ENCODE measurements around the gene WWOX. TPM values are rescaled to one million over a fixed set of nuclear protein-coding genes. Genes with fewer than 3 reads are reported as not detected.

Gene WWOX
- total RNA-seq, 1 experiment from 2014 or later: 35.6 TPM

DNA sequence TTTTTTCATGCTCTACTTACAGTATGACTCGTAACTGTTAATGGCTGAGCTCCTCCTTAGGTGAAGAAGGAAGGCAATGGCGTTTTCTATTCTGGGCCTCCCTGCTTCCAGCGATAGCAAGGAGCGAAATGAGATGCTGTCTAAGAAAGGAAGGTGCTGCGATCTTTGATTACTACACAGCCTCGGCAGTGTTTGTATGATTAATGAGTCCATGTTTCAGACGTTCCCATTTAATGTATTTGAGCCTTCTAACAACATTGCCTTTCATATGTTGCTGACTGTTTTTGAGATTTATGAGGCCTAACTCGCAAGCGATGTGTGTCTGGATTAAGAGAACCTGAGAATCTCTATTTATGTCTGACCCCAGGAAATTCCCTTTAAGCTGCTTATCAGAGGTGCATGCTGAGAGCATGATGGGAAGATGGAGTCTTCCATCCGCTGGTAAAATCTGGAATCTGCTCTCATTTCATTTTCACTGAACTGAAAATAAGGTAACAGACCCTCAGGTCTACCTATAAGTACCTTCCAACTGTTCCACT, 403.4 kb downstream of the WWOX start:
- Histone ChIP-seq H3K4me1 (replicated peaks; ENCODE audit: insufficient read depth) (no peaks in the 10 kb centered on the region), H3K4me2 (no peak overlapping the region), H3K79me2 (ENCODE audit: low read depth) (no peaks in the 10 kb centered on the region), H4K20me1 (ENCODE audit: insufficient read depth) (no peaks in the 10 kb centered on the region), H3K9me3 (ENCODE audit: insufficient read depth, low read depth) (no peaks in the 10 kb centered on the region), H3K27ac (no peak overlapping the region), H3F3A (ENCODE audit: insufficient read depth, low read depth) (no peaks in the 10 kb centered on the region), H3K27me3 (ENCODE audit: insufficient read depth, low read depth) (no peaks in the 10 kb centered on the region), H2AFZ (no peak overlapping the region), H3K9me2 (ENCODE audit: insufficient read depth) (no peaks in the 10 kb centered on the region), H3K4me3 (no peak overlapping the region), H3K36me3 (ENCODE audit: low read depth) (no peaks in the 10 kb centered on the region)
- TF ChIP-seq, protein P1, sequence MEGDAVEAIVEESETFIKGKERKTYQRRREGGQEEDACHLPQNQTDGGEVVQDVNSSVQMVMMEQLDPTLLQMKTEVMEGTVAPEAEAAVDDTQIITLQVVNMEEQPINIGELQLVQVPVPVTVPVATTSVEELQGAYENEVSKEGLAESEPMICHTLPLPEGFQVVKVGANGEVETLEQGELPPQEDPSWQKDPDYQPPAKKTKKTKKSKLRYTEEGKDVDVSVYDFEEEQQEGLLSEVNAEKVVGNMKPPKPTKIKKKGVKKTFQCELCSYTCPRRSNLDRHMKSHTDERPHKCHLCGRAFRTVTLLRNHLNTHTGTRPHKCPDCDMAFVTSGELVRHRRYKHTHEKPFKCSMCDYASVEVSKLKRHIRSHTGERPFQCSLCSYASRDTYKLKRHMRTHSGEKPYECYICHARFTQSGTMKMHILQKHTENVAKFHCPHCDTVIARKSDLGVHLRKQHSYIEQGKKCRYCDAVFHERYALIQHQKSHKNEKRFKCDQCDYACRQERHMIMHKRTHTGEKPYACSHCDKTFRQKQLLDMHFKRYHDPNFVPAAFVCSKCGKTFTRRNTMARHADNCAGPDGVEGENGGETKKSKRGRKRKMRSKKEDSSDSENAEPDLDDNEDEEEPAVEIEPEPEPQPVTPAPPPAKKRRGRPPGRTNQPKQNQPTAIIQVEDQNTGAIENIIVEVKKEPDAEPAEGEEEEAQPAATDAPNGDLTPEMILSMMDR (conservative IDR thresholded peaks at IDR 0.05): no peak
- no peak for TF ChIP-seq EZH2 (IDR thresholded peaks at IDR 0.05; ENCODE audit: low read depth)
- ChIA-PET POLR2A (ENCODE audit: unreplicated experiment) (no interaction called here), CTCF (no interaction called here)
- BruUV-seq (replicated peaks): no TSS peak
- intact Hi-C loops (cut with micrococcal nuclease; ENCODE audit: unreplicated experiment): loop anchor here (1.0 to 2.0 kb wide), 3 partner anchors 267 to 758 kb away; no protein-coding TSS in a partner anchor
- no peak for DNase-seq

DNA sequence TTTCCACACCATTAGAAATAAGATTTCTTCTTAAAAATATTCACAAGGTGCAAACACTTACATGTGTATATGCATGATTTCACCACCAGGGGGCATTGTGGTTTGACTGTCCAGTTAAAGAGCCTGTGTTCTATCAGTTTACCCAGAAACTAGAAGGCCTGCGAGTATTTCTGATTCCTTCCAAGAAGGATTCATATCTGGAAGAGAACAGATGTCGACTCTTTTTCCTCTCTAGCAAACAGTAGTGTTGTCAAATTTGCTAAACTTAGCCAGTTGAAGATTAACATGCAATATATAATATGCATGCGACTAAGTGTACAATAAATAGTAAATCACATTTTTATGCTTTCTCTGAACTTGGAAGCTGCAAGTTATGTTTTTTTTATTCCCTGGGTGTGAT, 404.1 kb downstream of the WWOX start:
- CTCF ChIA-PET: no interaction called here
- intact Hi-C loops (cut with micrococcal nuclease; ENCODE audit: unreplicated experiment): loop anchor here (1.0 to 2.0 kb wide), 3 partner anchors 267 to 757 kb away; no protein-coding TSS in a partner anchor
- TF ChIP-seq EZH2 (IDR thresholded peaks at IDR 0.05; ENCODE audit: low read depth): no peak
- TF ChIP-seq, protein P1 (conservative IDR thresholded peaks at IDR 0.05): peak; percentile 89

DNA sequence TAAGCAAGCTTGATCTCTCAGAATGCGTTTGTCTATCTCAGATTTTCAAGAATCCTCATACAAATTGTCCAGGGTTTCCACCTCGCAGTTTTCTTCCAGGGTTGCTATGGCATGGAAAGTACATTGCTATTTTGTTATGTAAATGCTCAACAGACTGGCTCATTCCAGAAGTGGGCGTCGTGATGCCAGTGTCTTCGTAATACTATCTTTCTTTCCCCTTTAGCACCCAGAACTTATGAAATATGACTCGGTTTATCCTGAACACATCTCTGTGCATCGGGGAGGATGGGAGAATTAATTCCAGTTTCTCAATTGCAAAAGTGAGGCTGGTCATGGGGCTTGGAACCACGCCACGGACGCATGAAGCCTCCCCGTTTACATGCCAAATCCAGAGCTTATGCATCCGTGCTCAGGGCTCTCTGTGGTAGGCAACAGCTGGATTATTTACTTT, 405.0 kb downstream of the WWOX start:
- Histone ChIP-seq H3K79me2 (ENCODE audit: low read depth) (no peaks in the 10 kb centered on the region), H3K36me3 (ENCODE audit: low read depth) (no peaks in the 10 kb centered on the region), H3K9me3 (ENCODE audit: insufficient read depth, low read depth) (no peaks in the 10 kb centered on the region), H4K20me1 (ENCODE audit: insufficient read depth) (no peaks in the 10 kb centered on the region), H3K9me2 (ENCODE audit: insufficient read depth) (no peaks in the 10 kb centered on the region), H3K27me3 (ENCODE audit: insufficient read depth, low read depth) (no peaks in the 10 kb centered on the region), H3K4me3 (no peak overlapping the region), H2AFZ (no peak overlapping the region), H3K4me1 (replicated peaks; ENCODE audit: insufficient read depth) (no peaks in the 10 kb centered on the region), H3K4me2 (no peak overlapping the region), H3K27ac (no peak overlapping the region), H3F3A (ENCODE audit: insufficient read depth, low read depth) (no peaks in the 10 kb centered on the region)
- intact Hi-C loops (cut with micrococcal nuclease; ENCODE audit: unreplicated experiment): no loop called here
- TF ChIP-seq, protein P1 (conservative IDR thresholded peaks at IDR 0.05): no peak
- no peak for TF ChIP-seq EZH2 (IDR thresholded peaks at IDR 0.05; ENCODE audit: low read depth)
- DNase-seq: no peak
- POLR2A ChIA-PET (ENCODE audit: unreplicated experiment): no interaction called here
- CTCF ChIA-PET: interaction anchor here (0.6 kb wide), 1 partner anchor 194 kb away, joined by 12 read pairs; no protein-coding TSS in a partner anchor
- no TSS peak for BruUV-seq (replicated peaks)

More for the DNA sequence above, 404.1 kb downstream of the WWOX start:
- H2AFZ ChIP-seq: no peak overlapping the region
- H3K79me2 ChIP-seq (ENCODE audit: low read depth): no peaks in the 10 kb centered on the region
- H3K9me3 ChIP-seq (ENCODE audit: insufficient read depth, low read depth): no peaks in the 10 kb centered on the region
- DNase-seq: peak in 1 of 2 experiments; percentile 20
- no peaks in the 10 kb centered on the region for H3K9me2 ChIP-seq (ENCODE audit: insufficient read depth)
- H3F3A ChIP-seq (ENCODE audit: insufficient read depth, low read depth): no peaks in the 10 kb centered on the region
- POLR2A ChIA-PET (ENCODE audit: unreplicated experiment): no interaction called here
- no peak overlapping the region for H3K4me3 ChIP-seq
- no peaks in the 10 kb centered on the region for H4K20me1 ChIP-seq (ENCODE audit: insufficient read depth)
- H3K4me1 ChIP-seq (replicated peaks; ENCODE audit: insufficient read depth): no peaks in the 10 kb centered on the region
- no peak overlapping the region for H3K27ac ChIP-seq
- no peaks in the 10 kb centered on the region for H3K36me3 ChIP-seq (ENCODE audit: low read depth)
- no peaks in the 10 kb centered on the region for H3K27me3 ChIP-seq (ENCODE audit: insufficient read depth, low read depth)
- no peak overlapping the region for H3K4me2 ChIP-seq
- no TSS peak for BruUV-seq (replicated peaks)

Measured in PC-9 (cell line).